ENCODE data around the gene MMAB.

Gene MMAB

GRCh38 chr12:109518820-109519665 lies 54.3 kb downstream of the MMAB start:
- CTCF ChIA-PET, result interaction anchor here (0.6 to 1.3 kb wide), 4 partner anchors 244 to 1160 kb away, joined by 3 to 5 read pairs (median 3); no protein-coding TSS in a partner anchor
- POLR2A ChIA-PET, result no interaction called here
- DNase-seq (ENCODE audit: extremely low spot score), result peak; percentile 80
- TF ChIP-seq ZNF384 (IDR thresholded peaks at IDR 0.05) (no peak), LEF1 (IDR thresholded peaks at IDR 0.05; ENCODE audit: borderline replicate concordance) (no peak), PKNOX1 (IDR thresholded peaks at IDR 0.05) (no peak), BHLHE40 (IDR thresholded peaks at IDR 0.05; ENCODE audit: borderline replicate concordance) (no peak), NFRKB (IDR thresholded peaks at IDR 0.05) (no peak)

- CTCF ChIA-PET, result interaction anchor here (1.4 kb wide), 1 partner anchor 9 kb away, joined by 3 read pairs; no protein-coding TSS in a partner anchor
- POLR2A ChIA-PET, result no interaction called here
- DNase-seq (ENCODE audit: extremely low spot score), result no peak
- TF ChIP-seq SUZ12 (IDR thresholded peaks at IDR 0.05), result no peak
- TF ChIP-seq SP1 (IDR thresholded peaks at IDR 0.05), result no peak
- no peak for TF ChIP-seq ARNT (IDR thresholded peaks at IDR 0.05)
Measured at GRCh38 chr12:109517619-109518018, 55.7 kb downstream of the MMAB start.

GRCh38 chr12:109513977-109514376 lies 59.3 kb downstream of the MMAB start:
- ChIA-PET POLR2A (no interaction called here), CTCF (no interaction called here)
- TF ChIP-seq ELF4 (IDR thresholded peaks at IDR 0.05) (no peak), FOXA1 (IDR thresholded peaks at IDR 0.05) (no peak), BHLHE40 (IDR thresholded peaks at IDR 0.05; ENCODE audit: borderline replicate concordance) (no peak), ARNT (IDR thresholded peaks at IDR 0.05) (no peak), L3MBTL2 (conservative IDR thresholded peaks at IDR 0.05) (no peak), CTBP1 (IDR thresholded peaks at IDR 0.05; ENCODE audit: borderline replicate concordance) (no peak), ZNF384 (IDR thresholded peaks at IDR 0.05) (no peak), SUZ12 (IDR thresholded peaks at IDR 0.05) (no peak), PKNOX1 (IDR thresholded peaks at IDR 0.05) (no peak), FOXM1 (IDR thresholded peaks at IDR 0.05; ENCODE audit: borderline replicate concordance) (no peak), TARDBP (IDR thresholded peaks at IDR 0.05) (no peak), FOXK2 (IDR thresholded peaks at IDR 0.05) (no peak), LEF1 (IDR thresholded peaks at IDR 0.05; ENCODE audit: borderline replicate concordance) (no peak), SP1 (IDR thresholded peaks at IDR 0.05) (no peak), HDGF (IDR thresholded peaks at IDR 0.05; ENCODE audit: borderline replicate concordance) (no peak), NFRKB (IDR thresholded peaks at IDR 0.05) (no peak)
- DNase-seq (ENCODE audit: extremely low spot score), result no peak

GRCh38 chr12:109513051-109513450 lies 60.3 kb downstream of the MMAB start:
- ChIA-PET CTCF (no interaction called here), POLR2A (no interaction called here)
- TF ChIP-seq LEF1 (IDR thresholded peaks at IDR 0.05; ENCODE audit: borderline replicate concordance) (no peak), CTBP1 (IDR thresholded peaks at IDR 0.05; ENCODE audit: borderline replicate concordance) (no peak), FOXM1 (IDR thresholded peaks at IDR 0.05; ENCODE audit: borderline replicate concordance) (no peak), BHLHE40 (IDR thresholded peaks at IDR 0.05; ENCODE audit: borderline replicate concordance) (no peak), PKNOX1 (IDR thresholded peaks at IDR 0.05) (no peak), FOXK2 (IDR thresholded peaks at IDR 0.05) (no peak), NFRKB (IDR thresholded peaks at IDR 0.05) (no peak), SUZ12 (IDR thresholded peaks at IDR 0.05) (no peak), TARDBP (IDR thresholded peaks at IDR 0.05) (no peak), L3MBTL2 (conservative IDR thresholded peaks at IDR 0.05) (no peak), ELF4 (IDR thresholded peaks at IDR 0.05) (no peak), FOXA1 (IDR thresholded peaks at IDR 0.05) (no peak), ZNF384 (IDR thresholded peaks at IDR 0.05) (no peak), ARNT (IDR thresholded peaks at IDR 0.05) (no peak), SP1 (IDR thresholded peaks at IDR 0.05) (no peak), HDGF (IDR thresholded peaks at IDR 0.05; ENCODE audit: borderline replicate concordance) (no peak)
- DNase-seq (ENCODE audit: extremely low spot score), result no peak

- ChIA-PET POLR2A (no interaction called here), CTCF (no interaction called here)
- no peak for DNase-seq (ENCODE audit: extremely low spot score)
- TF ChIP-seq FOXA1 (IDR thresholded peaks at IDR 0.05) (no peak), BHLHE40 (IDR thresholded peaks at IDR 0.05; ENCODE audit: borderline replicate concordance) (no peak), FOXM1 (IDR thresholded peaks at IDR 0.05; ENCODE audit: borderline replicate concordance) (no peak), FOXK2 (IDR thresholded peaks at IDR 0.05) (no peak), ZNF384 (IDR thresholded peaks at IDR 0.05) (no peak), NFRKB (IDR thresholded peaks at IDR 0.05) (no peak), ARNT (IDR thresholded peaks at IDR 0.05) (no peak), ELF4 (IDR thresholded peaks at IDR 0.05) (no peak)
Measured at GRCh38 chr12:109512608-109513007, 60.7 kb downstream of the MMAB start.

GRCh38 chr12:109510196-109510595 lies 63.1 kb downstream of the MMAB start:
- ChIA-PET CTCF (no interaction called here), POLR2A (no interaction called here)
- no peak for TF ChIP-seq LEF1 (IDR thresholded peaks at IDR 0.05; ENCODE audit: borderline replicate concordance)
- TF ChIP-seq SP1 (IDR thresholded peaks at IDR 0.05), result no peak
- no peak for TF ChIP-seq NFRKB (IDR thresholded peaks at IDR 0.05)
- TF ChIP-seq FOXM1 (IDR thresholded peaks at IDR 0.05; ENCODE audit: borderline replicate concordance), result no peak
- no peak for TF ChIP-seq TARDBP (IDR thresholded peaks at IDR 0.05)
- TF ChIP-seq SUZ12 (IDR thresholded peaks at IDR 0.05), result no peak
- TF ChIP-seq FOXK2 (IDR thresholded peaks at IDR 0.05), result no peak
- TF ChIP-seq ZNF384 (IDR thresholded peaks at IDR 0.05), result no peak
- TF ChIP-seq ELF4 (IDR thresholded peaks at IDR 0.05), result no peak
- TF ChIP-seq CTBP1 (IDR thresholded peaks at IDR 0.05; ENCODE audit: borderline replicate concordance), result no peak
- TF ChIP-seq FOXA1 (IDR thresholded peaks at IDR 0.05), result no peak
- TF ChIP-seq BHLHE40 (IDR thresholded peaks at IDR 0.05; ENCODE audit: borderline replicate concordance), result no peak
- TF ChIP-seq ARNT (IDR thresholded peaks at IDR 0.05), result no peak
- TF ChIP-seq PKNOX1 (IDR thresholded peaks at IDR 0.05), result no peak
- TF ChIP-seq HDGF (IDR thresholded peaks at IDR 0.05; ENCODE audit: borderline replicate concordance), result no peak
- DNase-seq (ENCODE audit: extremely low spot score), result no peak
